ENCODE measurements around the gene VPS52.

The VPS52 gene, protein sequence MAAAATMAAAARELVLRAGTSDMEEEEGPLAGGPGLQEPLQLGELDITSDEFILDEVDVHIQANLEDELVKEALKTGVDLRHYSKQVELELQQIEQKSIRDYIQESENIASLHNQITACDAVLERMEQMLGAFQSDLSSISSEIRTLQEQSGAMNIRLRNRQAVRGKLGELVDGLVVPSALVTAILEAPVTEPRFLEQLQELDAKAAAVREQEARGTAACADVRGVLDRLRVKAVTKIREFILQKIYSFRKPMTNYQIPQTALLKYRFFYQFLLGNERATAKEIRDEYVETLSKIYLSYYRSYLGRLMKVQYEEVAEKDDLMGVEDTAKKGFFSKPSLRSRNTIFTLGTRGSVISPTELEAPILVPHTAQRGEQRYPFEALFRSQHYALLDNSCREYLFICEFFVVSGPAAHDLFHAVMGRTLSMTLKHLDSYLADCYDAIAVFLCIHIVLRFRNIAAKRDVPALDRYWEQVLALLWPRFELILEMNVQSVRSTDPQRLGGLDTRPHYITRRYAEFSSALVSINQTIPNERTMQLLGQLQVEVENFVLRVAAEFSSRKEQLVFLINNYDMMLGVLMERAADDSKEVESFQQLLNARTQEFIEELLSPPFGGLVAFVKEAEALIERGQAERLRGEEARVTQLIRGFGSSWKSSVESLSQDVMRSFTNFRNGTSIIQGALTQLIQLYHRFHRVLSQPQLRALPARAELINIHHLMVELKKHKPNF

DNA sequence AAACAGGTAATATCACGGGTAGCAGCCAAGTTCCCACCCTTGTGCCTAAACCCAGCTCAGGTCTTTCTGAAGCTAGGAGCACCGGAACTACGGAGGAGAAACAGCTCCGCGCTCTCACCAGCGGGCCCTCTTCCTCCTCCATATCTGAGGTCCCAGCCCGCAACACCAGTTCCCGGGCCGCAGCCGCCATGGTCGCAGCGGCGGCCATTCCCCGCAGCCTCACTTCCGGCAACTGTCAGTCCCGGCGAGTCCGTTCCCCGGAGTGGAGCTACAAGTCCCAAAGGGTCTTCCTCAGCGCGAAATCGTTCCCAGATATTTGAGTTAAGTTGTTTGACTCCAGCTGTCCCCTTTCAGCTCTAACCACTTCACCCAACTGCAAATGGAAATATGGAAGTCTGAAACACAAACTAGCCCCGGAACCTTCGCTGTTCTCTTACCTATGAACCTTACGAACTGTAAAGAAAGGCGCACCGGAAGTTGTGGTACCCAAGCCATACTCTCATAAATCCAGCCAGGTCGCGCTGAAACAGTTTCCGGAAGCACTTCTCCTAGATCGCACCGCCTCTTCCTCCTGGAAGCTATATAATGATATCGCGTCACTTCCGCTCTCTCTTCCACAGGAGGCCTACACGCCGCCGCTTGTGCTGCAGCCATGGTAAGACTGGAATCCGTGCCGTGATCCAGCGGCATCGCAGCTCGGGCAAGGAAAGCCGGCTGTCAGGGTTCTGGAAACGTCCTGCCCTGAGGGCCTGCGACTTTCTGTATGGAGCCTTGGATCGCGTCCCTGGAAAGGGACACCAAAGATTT, at the start of gene VPS52, which contains the start of gene RPS18:
VPS52 (minus strand) TSS at position 409 of the 807 bp plus-strand sequence; CDS start at position 208, 201 bp downstream.
RPS18 (plus strand) TSS at position 608 of the 807 bp plus-strand sequence; CDS start at position 653, 45 bp downstream.
- Histone ChIP-seq H3K4me2 (peak within 1 kb of the TSS; percentile 99), H3K27ac (peak within 1 kb of the TSS; percentile 96), H3K9me3 (no peaks in the 10 kb centered on the region), H4K20me1 (peaks cover 46% of the 10 kb centered on the region), H3K4me3 (peak within 1 kb of the TSS; percentile 81), H3K4me1 (peaks cover 54% of the 10 kb centered on the region), H3K36me3 (peaks cover 76% of the 10 kb centered on the region), H3K9ac (peak within 1 kb of the TSS; percentile 98), H3K27me3 (no peaks in the 10 kb centered on the region)
- TF ChIP-seq Cebpa-rat (IDR thresholded peaks at IDR 0.05): no peak

DNA sequence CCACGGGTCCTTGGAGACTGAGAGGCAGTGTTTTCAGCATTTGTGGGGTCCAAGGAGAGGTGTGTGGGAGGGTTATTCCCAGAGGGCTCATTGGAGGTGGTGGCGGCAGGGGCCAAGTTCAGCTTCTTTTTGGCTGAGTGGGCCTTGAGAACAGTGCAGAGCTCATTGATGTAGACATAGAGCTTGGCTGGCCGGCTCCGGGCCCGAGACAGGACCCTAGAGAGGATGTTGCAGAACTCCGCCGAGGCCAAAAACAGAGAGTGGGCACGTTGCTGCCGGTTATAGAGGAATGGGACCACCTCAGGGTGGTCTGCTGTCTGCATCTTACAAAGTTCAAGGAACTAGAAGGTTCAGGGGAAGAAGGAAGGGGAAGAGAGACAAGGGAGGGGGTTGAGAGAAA, 49.6 kb upstream of the VPS52 start:
- peaks cover 64% of the 10 kb centered on the region for H3K4me1 ChIP-seq
- H3K36me3 ChIP-seq: peaks cover 32% of the 10 kb centered on the region
- H3K27ac ChIP-seq: peak overlapping the region; percentile 90
- no peak for TF ChIP-seq Cebpa-rat (IDR thresholded peaks at IDR 0.05)
- peak overlapping the region; percentile 92 for H3K9ac ChIP-seq
- H4K20me1 ChIP-seq: peaks cover 50% of the 10 kb centered on the region
- no peaks in the 10 kb centered on the region for H3K27me3 ChIP-seq
- peak overlapping the region; percentile 84 for H3K4me3 ChIP-seq
- no peaks in the 10 kb centered on the region for H3K9me3 ChIP-seq
- H3K4me2 ChIP-seq: peak overlapping the region; percentile 98

DNA sequence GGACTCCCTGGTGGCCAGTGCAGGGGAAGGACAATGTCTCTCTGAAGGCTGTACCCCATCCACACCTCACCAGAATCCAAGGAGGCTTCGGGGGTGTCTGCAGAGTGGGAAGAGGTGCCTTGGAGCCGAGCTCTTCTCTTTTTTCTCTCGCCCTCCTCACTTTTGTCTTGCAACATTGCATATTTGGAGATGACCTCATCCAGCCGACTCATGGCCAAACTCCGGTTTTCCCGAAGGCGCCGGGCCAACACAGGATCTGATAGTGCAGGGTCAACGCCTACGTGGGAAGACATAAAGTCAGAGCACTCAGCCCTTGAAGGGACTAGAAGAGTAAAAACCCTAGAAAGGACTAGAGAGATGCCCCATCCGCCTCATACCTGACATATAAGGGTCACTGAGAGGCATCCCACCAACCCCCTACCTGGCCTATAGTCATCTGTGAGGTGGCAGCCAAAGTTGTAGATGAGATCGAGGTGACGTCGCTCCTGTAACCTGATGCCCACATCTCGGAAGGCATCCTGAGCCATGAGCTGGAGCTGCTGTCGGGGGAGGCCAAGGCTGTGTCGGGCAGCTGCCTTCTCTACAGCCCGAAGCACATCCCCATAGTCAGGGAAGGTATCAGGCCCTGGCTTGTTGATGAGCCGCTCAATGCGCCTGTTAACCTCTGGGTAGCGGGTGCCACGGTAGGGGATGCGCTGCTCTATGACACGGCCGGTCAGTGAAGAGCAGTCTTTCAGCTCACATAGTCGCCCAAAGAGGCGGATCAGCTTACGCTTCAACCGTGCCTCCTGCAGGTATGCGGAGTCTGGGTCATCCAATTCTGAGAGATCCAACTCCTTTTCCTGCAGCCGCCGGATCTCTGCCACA, 48.9 kb upstream of the VPS52 start:
- Histone ChIP-seq H3K27me3 (no peaks in the 10 kb centered on the region), H3K9ac (peak overlapping the region; percentile 92), H3K4me3 (no peak overlapping the region), H3K27ac (no peak overlapping the region; the same call in 1 of the 2 replicates), H3K9me3 (no peaks in the 10 kb centered on the region), H3K36me3 (peaks cover 36% of the 10 kb centered on the region), H3K4me2 (peak overlapping the region; percentile 98), H3K4me1 (peaks cover 70% of the 10 kb centered on the region), H4K20me1 (peaks cover 54% of the 10 kb centered on the region)
- no peak for TF ChIP-seq Cebpa-rat (IDR thresholded peaks at IDR 0.05)

DNA sequence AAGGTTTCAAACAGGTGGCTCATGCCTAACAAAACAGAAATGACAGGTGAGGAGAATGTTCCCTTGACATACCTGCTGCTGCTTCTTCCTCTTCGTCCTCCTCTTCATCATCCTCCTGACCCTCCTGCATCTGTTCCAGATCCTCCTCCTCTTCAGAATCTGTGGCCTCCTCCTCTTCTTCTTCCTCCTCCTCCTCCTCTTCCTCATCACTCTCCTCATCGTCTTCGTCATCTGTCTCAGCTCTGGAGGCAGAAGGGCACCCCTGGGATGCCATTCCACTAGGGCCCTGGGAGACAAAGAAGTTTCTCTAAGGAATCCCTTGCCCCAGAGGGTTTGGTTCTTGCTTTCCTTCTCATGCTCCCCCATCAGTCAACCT, 48.3 kb upstream of the VPS52 start:
- Histone ChIP-seq H3K4me2 (peak overlapping the region; percentile 98), H3K9ac (peak overlapping the region; percentile 92; the same call in 1 of the 2 replicates)

DNA sequence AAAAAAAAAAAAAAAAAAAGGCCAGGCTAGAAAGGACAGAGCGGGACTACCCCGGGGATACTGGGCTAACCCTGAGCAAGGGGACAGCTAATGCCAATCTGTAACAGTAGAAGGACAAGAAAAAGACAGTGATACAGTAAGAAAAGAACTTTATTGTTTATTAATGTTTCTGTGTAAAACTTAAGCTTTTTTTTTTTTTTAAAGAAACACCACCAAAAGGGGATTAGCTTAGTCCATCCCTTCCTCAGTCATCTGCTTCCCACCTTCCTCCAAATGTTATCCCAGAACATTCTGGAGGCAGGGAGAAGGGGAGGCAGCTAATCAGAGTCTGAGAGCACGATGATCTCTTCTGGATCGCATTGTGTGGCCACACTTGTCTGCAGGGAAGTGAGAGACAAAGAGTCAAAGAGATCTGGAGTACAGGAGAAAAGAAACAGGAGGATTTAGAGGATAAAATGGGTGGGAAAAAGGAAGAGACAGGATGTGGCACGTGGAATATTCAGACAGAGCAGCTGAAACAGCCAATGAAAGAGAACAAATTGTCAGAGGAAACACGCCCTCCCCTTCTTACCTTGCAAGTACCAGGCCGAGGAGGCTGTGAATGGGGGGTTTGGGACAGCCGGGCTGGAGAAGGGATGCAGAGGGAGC, 46.9 kb upstream of the VPS52 start:
- Histone ChIP-seq H3K27me3 (no peaks in the 10 kb centered on the region), H3K4me2 (peak overlapping the region; percentile 76), H3K4me3 (peak overlapping the region; percentile 73), H3K9me3 (no peaks in the 10 kb centered on the region), H3K27ac (no peak overlapping the region), H4K20me1 (peaks cover 54% of the 10 kb centered on the region), H3K36me3 (peaks cover 36% of the 10 kb centered on the region), H3K9ac (peak overlapping the region; percentile 92; the same call in 1 of the 2 replicates), H3K4me1 (peaks cover 72% of the 10 kb centered on the region)
- TF ChIP-seq Cebpa-rat (IDR thresholded peaks at IDR 0.05): no peak

More for the DNA sequence above, 48.3 kb upstream of the VPS52 start:
- Histone ChIP-seq H3K27ac (no peak overlapping the region), H3K27me3 (no peaks in the 10 kb centered on the region), H3K9me3 (no peaks in the 10 kb centered on the region), H3K36me3 (peaks cover 36% of the 10 kb centered on the region), H3K4me3 (no peak overlapping the region), H3K4me1 (peaks cover 76% of the 10 kb centered on the region), H4K20me1 (peaks cover 54% of the 10 kb centered on the region)
- TF ChIP-seq Cebpa-rat (IDR thresholded peaks at IDR 0.05): no peak

DNA sequence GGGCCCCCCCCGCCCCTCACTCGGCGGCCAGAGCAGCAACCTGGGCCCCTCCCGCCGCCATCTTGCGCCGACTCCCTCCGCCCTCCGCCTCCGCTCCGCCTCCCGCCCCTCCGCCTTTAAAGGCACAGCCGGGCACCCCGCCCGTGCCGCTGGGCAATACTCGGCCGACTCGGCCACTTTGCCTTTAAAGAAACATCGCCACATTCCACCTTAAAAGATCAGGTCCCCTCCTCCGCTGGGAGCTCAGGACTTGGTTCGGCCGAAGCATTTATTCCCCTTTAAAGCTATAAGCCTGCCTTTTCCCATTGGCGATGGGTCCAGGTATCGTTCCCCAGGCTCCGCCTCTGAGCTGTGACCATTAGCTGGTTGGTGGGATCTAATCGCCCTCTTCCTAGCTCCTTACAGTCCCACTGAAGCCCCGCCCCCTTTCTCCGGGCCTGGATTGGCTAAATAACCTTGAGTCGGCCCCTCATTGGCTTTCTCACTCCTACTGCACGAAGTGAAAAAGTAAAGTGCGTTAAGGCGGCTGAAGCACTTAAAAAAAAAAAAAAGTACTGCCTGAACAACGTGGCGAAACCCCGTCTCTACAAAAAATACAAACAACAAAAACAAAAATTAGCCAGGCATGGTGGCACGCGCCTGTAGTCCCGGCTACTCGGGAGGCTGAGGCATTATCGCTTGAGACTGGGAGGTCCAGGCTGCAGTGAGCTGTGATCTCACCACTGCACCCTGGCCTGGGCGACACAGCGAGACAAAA, 46.2 kb upstream of the VPS52 start, which contains the start of gene ZBTB22:
ZBTB22 (minus strand) TSS at position 76 of the 757 bp plus-strand sequence. CDS start 828 bp downstream, outside the sequence.
- H3K9ac ChIP-seq: peak within 1 kb of the TSS; percentile 92
- H3K36me3 ChIP-seq: peaks cover 36% of the 10 kb centered on the region
- H3K9me3 ChIP-seq: no peaks in the 10 kb centered on the region
- TF ChIP-seq Cebpa-rat (IDR thresholded peaks at IDR 0.05): no peak
- peak within 1 kb of the TSS; percentile 71; the same call in 1 of the 2 replicates for H3K27ac ChIP-seq
- H3K27me3 ChIP-seq: no peaks in the 10 kb centered on the region
- H3K4me1 ChIP-seq: peaks cover 71% of the 10 kb centered on the region
- H4K20me1 ChIP-seq: peaks cover 60% of the 10 kb centered on the region
- peak within 1 kb of the TSS; percentile 73 for H3K4me3 ChIP-seq
- peak within 1 kb of the TSS; percentile 76 for H3K4me2 ChIP-seq

DNA sequence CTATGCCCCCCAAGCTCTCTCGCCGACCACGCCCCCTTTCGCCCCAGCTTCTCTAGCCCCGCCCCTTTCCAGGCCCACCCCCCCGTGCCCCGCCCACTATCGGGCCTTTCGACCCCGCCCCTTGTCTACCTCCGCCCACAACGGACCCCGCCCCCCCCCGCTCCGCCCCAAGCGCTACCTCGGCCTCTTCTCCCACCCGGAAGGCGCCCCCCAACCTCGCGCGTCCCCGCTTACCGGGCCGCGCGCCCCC, 45.7 kb upstream of the VPS52 start:
- Histone ChIP-seq H3K9ac (no peak overlapping the region), H3K36me3 (peaks cover 36% of the 10 kb centered on the region), H3K4me2 (peak overlapping the region; percentile 68), H3K27ac (no peak overlapping the region), H3K9me3 (no peaks in the 10 kb centered on the region), H3K4me1 (peaks cover 75% of the 10 kb centered on the region), H3K27me3 (no peaks in the 10 kb centered on the region), H3K4me3 (peak overlapping the region; percentile 73), H4K20me1 (peaks cover 65% of the 10 kb centered on the region)
- no peak for TF ChIP-seq Cebpa-rat (IDR thresholded peaks at IDR 0.05)
